Dedifferentiated amniotic fluid mesenchymal stem cell (primary cell): Measurements from ENCODE around the gene ANKRD63.

Experiments used
- DNase-seq: peaks from one replicate; pipeline ENCODE4 v3.0.0-alpha.2; 2016; ENCODE audit errors: extremely low spot score

ANKRD63 gene

DNA sequence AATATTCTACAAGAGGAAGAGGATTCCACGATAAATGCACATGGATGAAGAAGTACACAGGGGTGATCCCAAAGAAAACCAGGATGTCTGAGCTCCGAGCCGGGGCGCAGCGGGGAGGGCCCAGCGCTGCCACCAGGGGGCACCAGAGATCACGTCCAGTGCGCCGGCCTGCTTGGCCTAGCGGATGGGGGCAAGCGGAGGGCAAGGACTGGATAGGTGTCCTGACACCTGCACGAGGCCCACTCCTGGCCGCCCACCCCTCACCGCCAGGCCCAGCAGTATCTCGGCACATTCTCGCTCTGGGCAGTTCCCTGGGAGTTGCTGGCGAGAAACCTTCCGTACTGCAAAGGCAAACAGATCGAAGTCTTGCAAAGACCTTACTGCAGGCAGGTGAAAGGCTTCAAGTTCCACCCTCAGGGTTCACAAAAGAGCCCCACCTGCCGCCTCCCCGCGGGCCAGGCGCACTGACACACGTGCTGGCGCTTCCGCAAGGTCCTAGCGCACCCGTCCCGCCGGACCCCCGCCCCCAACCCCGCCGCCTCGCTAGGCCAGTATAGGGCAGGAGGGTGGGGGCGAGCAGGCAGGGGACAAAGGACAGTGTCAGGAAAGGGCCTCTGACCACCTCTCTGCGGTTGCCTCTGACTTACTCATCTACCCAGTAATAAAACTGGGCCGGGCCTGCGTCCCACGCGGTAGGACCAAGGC, 3.3 kb downstream of the ANKRD63 start:
- peak; percentile 15 for DNase-seq

DNA sequence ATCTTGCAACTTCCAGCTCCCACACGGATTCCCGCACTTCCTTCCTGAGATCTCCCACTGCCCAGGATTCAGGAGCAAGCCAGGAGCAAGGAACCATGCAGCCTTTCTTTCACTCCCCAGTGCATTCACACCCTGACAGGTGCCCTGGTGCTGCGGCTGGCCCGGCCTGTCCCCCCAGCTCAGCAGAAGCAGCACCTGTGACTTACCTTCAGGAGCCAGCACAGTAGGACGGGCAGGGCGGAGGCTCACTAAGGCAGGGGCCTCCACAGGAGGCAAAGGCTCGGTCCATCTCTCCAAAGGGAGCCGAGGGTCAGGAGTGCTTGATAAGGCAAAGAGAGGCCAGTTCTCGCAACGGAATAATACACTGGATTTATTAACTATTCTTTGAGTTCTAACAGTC, 4.8 kb downstream of the ANKRD63 start:
- DNase-seq = no peak

DNA sequence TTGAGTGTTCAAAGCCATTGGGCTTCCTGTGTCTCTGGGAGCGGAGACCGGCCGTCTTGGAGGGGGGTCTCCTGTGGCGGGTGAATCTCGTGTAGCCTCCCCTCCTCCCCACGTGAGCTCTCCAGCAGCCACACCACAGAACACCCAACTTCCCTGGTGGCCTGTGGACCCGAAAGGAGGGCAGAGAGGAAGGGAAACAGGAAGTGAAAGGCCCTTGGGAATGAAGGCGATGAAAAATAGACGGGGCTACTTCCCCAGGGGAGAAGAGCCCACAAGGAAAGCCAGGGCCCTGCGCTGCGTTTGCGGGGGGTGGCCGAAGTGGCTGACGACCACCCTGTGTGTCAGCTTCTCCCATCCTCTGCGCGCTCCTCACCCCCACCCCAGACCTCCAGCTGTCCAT, 5.4 kb downstream of the ANKRD63 start:
- no peak for DNase-seq

DNA sequence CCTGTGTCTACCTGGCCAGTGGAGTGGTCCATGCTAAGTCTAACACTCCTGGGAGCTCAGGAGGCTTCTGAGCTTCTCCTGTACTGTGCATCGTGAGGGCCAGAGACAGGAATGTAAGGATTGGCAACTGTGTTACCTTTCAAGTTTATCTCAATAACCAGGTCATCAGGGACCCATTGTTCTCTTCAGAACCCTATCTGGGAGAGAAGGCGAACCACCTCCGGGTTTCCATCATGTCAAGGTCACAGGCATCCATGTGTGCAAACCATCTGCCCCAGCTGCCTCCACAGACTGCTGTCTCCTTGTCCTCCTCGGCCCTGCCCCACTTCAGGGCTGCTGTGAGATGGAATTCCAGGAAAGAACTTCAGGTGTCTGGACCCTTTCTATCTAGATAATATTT, 5.9 kb downstream of the ANKRD63 start:
- no peak for DNase-seq

DNA sequence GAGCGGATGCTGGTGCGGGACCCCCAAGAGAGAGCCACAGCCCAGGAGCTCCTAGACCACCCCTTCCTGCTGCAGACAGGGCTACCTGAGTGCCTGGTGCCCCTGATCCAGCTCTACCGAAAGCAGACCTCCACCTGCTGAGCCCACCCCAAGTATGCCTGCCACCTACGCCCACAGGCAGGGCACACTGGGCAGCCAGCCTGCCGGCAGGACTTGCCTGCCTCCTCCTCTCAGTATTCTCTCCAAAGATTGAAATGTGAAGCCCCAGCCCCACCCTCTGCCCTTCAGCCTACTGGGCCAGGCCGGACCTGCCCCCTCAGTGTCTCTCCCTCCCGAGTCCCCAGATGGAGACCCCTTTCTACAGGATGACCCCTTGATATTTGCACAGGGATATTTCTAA, 6.9 kb downstream of the ANKRD63 start:
- DNase-seq = no peak

DNA sequence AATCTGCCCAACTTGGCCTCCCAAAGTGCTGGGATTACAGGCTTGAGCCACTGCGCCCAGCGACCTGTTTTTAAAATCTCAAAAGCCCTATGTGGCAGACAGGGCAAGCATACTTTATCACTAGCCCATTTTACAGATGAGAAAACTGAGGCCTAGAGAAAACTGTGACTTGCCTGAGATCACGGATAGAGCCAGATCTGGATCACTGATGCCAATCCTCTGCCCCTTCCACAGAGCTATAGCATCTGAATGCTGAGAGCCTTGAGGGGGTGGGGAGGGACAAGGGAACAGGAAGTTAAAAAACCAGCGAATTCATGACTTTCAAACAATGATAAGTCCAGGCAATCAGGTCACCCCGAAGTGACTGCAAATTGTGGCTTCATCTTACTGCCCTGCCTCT, 7.3 kb downstream of the ANKRD63 start:
- no peak for DNase-seq

DNA sequence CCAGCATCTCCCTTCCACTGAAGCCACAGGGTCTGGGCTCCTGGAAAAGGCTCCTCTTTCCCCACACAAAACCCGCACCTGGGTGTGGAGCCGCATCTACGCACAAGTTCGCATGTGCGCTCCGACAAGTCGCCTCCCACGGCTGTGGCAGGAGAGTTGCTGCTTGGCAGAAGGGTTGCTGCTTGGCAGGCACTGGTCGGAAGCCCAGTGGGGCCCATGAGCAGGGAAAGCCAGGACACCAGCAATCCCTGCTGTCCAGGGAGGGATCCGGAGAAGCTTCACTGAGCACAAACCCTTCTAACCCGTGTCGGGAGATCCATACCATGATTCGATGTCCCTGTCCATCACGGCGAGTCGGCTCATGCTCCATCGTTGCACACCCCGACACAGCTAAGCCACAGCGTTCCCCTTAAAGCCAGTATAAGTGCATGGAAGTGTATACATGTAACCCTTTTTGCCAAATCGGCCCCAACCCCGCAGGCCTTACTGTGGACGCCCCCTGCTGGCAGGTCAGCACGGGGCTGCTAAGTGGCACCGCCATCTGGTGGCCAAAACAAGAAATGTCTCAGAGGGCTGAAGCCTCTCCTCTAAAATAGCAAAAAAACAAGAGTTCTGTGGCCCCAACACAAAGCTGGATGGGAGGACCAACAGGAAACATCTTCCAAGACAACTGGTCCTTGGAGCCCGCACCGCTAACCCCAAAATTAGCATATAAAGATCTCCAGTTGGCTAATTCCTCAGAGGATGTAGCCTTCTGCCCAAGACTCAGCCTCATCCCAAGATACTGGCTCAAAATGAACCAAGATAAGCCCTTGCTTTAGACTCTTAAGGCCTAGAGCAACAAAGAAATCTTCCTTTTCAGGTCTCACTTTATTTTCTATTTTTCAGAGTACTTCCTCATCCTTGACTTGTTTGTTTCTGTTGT, 8.3 kb downstream of the ANKRD63 start:
- peak; percentile 83 for DNase-seq

DNA sequence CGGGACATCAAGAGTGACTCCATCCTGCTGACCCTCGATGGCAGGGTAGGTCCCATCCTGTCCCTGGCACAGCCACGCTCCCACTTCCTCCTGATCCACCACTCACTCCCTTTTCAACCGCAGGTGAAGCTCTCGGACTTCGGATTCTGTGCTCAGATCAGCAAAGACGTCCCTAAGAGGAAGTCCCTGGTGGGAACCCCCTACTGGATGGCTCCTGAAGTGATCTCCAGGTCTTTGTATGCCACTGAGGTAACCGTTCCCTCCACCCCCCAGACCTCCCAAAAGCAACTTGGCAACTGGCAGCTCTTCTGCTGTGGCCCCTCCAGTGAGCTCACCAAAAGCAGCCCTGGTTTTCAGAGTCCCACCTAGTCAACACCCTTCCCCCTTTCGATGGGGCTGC, 9.4 kb downstream of the ANKRD63 start:
- DNase-seq = no peak

DNA sequence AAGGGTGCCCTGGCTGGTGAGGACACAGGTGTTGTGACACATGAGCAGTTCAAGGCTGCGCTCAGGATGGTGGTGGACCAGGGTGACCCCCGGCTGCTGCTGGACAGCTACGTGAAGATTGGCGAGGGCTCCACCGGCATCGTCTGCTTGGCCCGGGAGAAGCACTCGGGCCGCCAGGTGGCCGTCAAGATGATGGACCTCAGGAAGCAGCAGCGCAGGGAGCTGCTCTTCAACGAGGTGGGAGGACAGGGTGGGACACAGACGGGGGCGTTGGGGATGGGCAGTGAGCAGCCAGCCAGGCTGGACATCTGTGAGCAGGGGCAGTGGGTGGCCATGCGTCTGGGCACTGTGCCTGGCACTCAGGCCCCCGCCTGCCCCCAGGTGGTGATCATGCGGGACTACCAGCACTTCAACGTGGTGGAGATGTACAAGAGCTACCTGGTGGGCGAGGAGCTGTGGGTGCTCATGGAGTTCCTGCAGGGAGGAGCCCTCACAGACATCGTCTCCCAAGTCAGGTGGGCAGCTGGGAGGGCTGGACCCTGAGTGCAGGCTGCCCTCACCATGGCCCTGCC, 10.3 kb downstream of the ANKRD63 start:
- DNase-seq = no peak

DNA sequence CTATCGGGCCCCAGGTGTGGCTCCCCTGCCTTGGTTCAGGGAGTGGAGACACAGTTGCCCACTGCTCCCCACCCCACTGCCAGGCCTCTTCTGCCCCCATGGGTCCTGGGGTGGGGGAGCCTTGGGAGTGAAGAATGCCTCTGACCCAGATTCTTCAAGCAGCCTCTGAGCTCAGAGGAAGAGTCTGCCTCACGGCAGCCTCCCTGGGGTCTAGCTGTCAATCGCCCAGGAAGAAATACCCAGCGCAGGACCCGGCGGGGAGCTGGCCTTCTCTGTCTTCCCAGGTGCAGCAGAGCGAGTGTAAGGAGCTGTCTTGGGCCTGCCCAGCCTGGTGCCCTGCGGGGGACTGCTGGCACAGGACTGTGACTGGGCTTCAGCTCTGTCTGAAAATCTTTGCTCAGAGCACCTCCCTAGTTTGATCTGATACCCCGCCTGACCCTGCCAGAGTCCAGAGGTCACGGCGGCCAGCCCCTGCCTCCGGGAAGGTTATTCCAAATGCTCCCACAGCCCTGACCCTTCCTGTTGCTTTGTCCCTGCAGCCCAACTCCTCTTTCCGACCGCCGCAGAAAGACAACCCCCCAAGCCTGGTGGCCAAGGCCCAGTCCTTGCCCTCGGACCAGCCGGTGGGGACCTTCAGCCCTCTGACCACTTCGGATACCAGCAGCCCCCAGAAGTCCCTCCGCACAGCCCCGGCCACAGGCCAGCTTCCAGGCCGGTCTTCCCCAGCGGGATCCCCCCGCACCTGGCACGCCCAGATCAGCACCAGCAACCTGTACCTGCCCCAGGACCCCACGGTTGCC, 11.0 kb downstream of the ANKRD63 start:
- no peak for DNase-seq

DNA sequence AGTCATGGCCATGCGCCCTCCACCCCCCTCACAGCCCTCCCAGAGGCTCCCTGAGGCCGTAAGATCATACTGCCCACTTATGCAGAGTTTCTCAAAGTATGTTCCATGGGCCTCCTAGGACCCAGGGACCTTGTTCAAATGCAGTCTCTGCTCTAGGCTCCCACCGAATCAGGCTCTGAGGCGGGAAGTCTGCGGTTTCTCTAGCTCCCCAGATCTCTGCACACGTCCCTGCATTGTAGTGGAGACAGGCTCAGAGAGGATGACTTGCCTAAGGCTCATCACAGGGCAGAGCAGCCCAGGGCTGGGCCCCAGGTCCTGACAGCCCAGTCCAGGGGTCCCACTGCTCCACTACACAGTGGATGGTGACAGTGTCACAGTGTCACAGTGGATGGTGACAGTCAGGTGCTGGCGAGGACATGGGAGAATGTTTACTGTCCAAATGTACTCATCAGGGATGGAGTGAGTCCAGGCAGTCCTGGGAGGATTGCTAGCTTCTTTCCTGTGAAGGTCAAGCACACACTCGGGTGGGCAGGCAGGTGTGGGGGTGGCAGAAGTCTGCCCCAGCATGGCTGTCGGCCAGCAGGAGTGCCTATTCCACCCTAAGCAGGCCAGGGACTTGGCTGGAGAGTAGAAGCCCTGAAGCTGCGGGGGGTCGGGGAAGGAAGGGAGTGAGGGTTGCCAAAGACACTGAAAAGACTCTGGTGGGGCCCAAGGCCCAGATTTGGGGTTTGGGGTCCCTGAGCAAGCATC, 12.4 kb downstream of the ANKRD63 start:
- no peak for DNase-seq

DNA sequence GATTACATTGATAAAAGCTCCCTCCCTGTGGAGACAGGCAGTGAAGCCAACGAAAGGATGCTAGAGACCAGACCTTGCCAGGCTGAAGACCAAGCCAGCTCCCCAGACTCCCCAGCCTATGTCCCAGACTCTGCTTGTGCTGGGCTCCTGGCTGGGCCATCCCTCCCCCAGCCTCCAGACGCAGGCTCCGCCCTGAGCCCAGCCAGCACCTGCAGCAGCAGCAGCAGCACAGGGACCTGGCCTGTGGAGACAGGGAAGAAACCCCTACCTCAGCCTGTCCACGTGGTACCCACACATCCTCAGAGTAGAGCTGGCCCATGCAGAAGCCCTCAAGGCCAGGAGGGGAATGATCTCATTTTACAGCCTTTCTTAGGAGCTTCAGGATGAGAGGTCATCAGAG, 13.3 kb downstream of the ANKRD63 start:
- DNase-seq = no peak

DNA sequence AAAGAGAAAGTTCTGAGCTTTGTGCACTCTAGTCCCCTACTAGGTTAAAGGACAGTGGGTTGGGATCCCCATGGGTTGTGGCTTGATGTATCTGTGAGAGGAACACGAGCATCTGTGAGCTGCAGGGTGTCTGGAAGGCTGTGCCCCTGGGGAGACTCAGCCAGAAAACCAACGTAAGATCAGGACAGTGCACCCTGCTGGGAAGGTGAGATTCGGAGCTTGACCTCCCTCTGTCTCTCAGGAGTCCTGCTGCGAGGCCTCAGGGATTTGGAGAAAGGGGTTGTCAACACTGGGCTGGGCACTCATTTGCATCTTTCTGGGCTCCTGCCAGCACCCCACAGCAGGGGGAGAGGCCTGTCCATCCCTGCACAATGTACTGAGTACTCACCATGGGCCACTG, 15.2 kb downstream of the ANKRD63 start:
- no peak for DNase-seq

DNA sequence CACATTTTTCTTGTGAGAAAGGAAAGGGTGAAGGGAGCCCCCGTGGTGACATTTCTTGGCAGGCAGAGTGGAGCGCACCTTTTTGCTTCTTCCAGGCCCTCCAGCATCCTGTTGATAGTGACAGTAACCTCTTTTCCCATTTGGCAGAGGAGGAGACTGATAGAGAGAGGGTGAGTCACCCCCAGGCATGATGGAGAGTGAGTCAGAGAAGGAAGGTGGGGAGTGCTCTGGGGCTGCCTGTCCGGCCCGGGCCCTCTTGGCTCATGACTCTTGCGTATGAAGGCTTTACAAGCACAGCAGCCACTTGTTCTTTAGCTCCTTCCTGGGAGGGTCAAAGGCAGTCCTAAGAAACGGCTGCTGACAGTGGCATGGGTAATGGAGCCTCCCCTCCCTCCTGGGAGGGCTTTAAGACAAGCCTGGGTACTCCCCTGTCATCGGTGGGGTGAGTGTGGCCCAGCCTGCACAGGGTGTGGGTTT, 16.0 kb downstream of the ANKRD63 start:
- peak; percentile 81 for DNase-seq

DNA sequence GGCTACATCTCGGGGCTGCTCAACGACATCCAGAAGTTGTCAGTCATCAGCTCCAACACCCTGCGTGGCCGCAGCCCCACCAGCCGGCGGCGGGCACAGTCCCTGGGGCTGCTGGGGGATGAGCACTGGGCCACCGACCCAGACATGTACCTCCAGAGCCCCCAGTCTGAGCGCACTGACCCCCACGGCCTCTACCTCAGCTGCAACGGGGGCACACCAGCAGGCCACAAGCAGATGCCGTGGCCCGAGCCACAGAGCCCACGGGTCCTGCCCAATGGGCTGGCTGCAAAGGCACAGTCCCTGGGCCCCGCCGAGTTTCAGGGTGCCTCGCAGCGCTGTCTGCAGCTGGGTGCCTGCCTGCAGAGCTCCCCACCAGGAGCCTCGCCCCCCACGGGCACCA, 17.0 kb downstream of the ANKRD63 start:
- DNase-seq = no peak

DNA sequence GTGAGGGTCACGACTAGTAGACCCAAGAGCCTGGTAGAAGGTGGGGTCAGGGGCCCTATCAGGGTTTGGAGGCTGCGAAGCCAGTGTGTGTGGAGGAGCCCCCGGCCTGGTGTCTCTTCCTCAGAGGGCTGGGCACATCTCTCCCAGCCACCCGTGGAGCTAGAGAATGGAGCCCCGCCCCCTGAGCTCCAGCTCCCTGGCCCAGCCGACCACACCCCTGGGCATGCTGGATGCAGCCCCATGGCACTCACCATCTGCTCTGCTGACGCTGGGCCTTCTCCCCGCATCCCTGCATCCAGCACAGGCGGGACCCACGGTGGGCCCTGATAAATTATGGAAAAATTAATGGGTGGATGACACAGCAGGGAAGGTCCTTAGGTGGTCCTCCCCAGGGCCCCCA, 17.5 kb downstream of the ANKRD63 start:
- no peak for DNase-seq

DNA sequence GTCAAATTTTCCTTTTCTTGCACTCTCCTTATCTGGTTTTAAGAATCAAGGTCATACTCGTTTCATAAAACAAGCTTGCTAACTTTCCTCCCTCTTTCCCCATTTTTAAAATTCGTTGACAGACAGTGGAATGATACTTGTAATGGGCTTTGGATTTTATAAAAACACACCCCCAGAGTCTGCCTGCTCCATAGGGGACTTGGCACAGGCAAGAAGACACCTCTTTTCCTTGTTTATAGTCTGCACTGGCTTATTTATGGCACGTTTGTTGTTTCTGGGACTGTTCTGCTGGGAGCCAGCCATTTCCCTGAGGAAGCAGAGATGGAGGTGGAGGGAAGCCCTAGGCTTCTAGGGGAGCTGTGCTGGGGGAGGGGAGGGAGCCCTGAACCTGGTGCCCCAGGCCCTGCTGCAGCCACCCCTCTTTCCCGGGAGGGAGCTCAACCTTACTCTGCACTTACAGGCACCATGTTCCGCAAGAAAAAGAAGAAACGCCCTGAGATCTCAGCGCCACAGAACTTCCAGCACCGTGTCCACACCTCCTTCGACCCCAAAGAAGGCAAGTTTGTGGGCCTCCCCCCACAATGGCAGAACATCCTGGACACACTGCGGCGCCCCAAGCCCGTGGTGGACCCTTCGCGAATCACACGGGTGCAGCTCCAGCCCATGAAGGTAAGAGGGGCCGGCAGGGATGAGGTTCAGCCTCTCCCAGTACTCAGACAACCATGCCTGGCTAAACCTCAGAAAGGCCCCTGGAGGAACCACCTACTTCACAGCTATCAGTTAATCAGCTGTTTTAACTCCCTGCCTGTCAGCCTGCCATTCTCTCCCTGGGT, 18.3 kb downstream of the ANKRD63 start:
- no peak for DNase-seq

DNA sequence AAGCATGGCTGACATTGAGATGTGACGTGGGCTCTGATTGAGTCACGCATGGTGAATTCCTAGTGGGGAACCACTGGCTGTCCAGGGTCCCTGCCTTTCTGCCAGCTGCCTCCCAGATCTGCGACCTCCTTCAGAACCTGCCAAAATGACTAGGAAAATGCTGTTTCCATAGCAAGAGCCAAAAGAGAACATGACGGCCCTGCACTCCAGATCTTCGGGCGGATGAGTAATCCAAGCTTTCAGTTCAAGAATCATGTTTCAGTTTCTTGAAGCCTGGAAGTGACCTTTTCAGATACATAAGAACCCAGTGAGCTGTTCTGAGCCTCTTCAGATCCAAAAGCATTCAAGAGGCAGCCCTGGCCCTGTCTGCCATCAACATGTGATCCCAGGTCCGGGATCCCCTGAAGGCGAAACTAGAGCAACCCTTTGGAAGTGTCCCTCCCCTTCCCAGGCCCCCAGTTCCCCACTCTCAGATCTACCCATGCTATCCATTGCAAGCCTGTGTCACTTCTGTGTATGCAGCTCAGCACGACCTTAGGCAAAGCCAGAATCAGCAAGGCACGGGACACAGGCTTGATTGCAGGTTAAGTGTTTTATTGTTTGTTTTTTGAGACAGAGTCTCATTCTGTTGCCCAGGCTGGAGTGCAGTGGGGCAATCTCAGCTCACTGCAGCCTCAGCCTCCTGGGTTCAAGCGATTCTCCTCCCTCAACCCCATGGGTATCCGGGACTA, 19.7 kb downstream of the ANKRD63 start:
- peak; percentile 47 for DNase-seq

DNA sequence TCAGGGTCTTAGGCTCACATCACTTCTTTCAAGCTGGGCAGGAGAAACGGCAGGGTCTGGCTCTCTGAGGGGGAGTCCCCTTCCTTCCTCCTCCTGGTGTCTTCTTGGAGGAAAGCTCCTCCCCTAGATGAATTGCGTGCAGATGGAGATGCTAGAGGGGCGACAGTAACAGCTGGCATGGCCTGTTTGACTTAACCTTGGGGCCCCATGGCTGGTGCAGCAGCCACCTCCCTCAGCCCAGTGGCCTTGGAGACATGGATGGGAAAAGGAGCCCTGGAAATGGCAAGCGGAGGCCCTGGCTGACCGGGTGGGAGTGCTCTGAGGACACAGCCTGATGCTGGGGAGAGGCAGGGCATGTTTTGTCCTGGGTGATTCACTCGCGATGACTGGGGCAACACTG, 23.8 kb downstream of the ANKRD63 start:
- DNase-seq = no peak

DNA sequence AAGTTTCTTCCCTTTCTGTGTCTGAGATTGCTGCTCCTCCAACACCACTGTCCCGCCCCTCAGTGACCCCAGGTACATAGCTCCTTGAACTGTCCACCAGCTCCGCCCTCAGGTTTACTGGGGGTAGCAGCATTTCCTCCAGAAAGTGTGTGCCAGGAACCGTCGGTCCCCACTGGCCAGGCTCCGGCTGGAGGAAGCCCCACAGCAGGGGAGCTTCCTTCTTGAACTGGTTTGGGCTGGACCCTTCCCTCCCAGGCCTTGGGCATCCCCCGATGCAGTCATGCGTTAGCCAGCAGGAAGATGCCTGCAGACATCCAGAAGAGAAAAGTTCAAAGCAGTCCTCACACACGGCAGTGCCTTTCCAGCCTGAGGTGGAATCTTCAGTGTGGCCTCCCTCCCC, 24.3 kb downstream of the ANKRD63 start:
- DNase-seq = no peak
